ENCODE results near the gene NR6A1.

NR6A1 gene

GRCh38 chr9:124514874-124515273 lies 256.2 kb downstream of the NR6A1 start:
- DNase-seq: no peak

DNA sequence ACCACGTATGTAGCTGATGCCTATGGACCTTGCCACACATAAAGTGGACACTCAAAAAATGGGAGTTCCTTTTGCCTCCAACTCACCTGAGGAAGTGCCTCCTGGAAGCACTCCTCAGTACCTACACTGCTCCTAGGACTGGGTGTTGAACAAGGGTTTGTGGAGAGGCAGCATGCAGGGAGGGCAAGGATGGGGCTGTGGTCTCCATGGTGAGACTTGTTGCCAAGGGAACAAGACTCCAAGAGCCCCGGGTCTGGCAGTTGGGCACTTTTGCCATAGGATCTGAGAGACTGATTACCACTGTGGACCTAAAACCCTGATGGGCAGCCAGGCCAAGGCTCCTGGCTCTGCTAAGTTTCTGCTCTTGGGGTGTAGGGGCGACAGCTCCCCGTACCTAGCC lies 257.0 kb downstream of the NR6A1 start:
- no peak for DNase-seq

- no peak for DNase-seq
These were observed 257.6 kb downstream of the NR6A1 start for GRCh38 chr9:124513376-124513994.

DNA sequence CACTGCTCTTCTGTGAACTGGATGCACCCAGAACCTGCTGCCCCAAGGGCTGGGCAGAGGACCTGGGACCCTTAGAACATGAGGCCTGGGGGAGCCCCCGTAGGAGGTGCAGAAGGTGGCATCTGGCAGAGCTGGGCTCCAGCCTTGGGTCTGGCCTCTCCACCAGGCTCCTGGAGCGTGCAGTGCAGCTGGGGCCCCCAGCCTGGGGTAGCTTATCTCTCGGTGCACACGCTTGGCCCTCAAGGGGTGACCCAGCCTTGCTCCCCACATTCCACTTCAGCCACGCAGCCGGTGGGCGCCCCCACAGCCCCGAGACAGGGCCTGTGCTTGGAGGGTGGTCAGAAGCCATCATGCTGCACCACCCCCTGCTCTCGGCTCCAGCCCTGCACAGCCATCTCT lies 258.3 kb downstream of the NR6A1 start:
- DNase-seq: no peak

DNA sequence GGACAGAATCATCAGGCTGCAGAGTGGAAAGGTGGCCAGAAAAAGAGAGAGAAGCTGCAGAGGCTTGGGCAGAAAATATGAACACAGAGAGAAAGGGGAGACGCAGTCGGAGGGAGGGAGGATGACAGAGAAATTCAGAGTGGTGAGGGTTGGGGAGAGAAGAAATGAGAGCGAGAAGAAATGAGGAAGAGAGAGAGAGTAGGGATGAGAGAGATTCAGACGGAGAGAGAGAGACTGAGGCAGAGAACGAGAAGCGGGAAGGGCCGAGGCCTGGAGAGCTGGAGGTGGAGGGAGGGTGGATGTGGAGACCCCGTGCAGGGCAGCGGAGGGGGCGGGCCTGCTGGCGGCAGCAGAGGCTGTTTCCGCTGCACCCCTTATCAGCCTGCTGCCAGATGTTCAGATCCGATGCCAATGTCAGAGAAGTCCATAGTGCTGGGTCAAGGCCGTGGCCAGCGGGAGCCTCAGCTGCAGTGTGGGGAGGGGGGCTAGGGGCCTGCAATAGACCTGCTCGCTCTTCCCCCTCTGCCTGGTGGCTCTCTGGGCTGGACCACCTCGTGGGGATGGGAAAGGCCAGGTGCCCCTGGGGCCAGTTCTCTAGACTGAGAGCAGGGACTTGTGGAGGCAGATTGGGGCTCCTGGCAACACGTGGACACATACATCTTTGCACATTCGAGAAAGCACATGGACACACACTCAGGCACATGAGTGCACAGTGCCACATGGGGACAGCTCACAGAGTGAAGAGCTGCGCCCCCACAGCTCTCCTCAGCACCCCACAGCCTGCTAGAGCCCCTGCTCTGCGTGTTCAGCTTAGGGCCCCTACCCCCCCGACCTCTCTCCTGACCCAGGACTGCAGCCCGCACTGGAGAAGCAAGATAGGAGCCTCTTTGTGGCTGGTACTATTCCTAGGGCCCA lies 259.0 kb downstream of the NR6A1 start:
- DNase-seq: no peak

DNA sequence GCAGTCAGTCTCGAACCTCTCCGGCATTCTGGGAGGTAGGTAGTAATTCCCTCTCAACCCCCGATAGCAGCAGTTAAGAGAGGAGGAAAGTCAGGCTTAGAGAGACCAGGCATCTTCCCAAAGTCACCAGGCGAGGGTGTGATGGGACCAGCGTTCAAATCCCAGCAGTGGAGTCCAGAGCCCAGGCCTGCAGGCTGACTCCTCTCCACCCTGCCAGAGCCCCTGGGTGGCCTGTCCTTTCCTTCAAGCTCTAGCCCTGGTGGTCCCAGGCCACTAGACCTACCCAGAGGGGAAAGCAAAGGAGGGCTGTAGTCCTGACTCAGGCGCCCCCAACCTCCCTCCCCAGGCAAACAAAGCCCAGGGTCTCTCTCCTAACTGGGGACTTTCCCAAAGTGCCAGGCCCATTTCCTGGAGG lies 259.7 kb downstream of the NR6A1 start:
- no peak for DNase-seq

DNA sequence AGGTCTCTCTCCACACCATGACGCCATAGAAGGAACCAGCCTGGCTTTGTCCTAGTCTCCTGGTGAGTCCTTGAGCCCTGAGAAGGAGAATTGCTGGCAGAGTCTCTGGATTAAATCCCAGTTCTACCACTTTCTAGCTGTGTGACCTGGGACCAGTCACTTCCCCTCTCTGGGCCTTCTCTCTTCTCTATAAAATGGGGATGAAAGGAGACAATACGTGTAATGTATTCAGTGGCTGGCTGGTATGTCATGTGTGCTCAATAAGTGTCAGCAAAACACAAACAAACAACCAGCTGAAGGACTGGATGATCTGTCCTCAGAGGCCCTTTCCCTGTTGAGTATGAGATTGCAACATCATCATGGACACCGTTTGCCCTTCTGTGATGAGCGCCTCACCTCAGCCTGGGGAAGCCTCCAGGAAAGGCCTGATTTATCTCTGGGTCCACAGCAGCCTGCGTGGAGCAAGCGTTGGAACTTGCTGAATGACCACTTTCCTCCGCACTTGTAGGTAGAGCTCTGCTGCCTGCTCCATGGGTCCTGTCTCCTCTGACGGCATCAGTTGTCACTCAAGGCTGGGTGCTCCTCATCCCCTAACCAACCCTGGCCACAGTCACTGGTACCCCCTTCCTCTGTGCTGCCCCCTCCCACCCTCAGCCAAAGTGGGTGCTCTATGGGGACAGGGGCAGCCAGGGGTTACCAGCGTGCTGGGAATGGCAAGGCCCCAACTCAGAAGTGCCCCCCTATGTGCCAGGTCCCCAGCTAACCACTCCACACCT lies 260.3 kb downstream of the NR6A1 start:
- no peak for DNase-seq

DNA sequence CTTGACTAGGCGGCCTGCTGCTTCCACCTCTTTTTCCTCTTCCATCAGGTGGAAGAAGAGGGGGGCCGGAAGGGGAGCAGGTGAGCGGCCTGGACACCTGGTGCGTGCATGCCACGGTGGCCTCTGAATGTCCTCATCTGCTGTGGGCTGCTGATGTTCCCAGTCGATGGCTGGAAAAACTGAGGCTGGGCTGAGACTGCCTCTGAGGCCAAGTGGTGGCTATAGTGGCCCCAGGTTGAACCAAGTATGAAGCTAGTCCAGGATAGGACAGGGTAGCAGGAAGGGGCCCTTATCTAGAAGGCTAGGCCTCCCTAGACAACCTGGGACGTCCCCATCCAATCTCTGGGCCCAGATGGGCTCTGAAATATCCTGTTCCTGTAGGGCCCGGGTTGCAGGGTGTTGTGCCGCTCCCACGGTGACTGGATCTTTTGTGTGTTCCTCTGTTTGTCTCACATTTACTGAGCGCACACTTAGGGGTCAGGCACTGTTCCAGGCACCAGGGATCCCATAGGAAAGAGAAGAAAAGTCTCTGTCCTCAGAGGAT lies 263.2 kb downstream of the NR6A1 start:
- no peak for DNase-seq

- no peak for DNase-seq
These were observed 263.9 kb downstream of the NR6A1 start, which contains the start of gene NR5A1 for GRCh38 chr9:124506931-124507879. TSS of gene NR5A1 (minus strand) at chr9:124507399. CDS start at chr9:124503395, 4,004 bp downstream.

GRCh38 chr9:124506433-124506832 lies 264.7 kb downstream of the NR6A1 start:
- no peak for DNase-seq

GRCh38 chr9:124505901-124506346 lies 265.2 kb downstream of the NR6A1 start:
- DNase-seq: no peak

DNA sequence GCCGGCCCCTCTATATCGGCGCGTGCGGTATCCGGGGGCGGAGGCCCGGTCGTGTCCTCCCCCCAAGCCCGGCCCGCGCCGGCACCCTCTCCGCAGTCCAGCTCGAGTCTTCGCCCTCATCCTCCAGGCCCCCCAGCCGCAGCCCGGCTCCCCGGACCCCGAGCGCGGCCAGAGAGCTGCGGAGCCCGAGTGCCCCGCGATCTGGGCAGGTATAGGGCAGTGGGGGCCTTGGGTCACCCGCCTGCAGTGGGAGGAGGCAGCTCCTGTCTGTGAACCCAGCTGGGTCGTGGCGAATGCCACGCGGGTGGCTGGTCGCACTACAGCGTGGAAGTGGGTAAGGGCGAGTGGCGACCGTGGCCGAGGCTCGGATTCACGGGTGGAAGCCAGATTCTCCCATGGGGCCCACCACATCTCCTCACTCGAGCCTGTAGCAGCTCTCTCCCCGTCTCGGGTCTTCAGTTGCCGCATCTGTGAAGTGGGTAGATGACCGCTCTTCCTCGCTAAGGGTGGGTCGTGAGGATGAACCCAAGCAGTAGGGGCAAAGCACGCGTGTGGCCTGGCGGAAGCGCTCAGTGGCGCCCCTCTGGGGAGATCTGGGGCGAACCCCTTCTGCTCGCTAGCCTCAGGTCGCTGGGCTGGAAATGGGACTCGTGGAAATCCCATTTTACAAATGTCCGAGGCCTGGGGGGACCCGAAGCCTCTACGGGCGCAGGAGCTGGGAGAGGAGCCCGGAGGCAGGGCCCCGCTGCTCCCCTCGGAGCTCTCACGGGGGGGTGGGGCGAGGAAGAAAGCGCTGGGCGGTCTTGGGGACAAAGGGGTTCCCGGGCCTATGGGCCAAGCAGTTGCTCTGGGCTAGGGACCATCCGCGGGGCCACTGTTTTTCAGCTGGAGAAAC lies 265.9 kb downstream of the NR6A1 start:
- no peak for DNase-seq

GRCh38 chr9:124504530-124505005 lies 266.5 kb downstream of the NR6A1 start:
- DNase-seq: no peak

DNA sequence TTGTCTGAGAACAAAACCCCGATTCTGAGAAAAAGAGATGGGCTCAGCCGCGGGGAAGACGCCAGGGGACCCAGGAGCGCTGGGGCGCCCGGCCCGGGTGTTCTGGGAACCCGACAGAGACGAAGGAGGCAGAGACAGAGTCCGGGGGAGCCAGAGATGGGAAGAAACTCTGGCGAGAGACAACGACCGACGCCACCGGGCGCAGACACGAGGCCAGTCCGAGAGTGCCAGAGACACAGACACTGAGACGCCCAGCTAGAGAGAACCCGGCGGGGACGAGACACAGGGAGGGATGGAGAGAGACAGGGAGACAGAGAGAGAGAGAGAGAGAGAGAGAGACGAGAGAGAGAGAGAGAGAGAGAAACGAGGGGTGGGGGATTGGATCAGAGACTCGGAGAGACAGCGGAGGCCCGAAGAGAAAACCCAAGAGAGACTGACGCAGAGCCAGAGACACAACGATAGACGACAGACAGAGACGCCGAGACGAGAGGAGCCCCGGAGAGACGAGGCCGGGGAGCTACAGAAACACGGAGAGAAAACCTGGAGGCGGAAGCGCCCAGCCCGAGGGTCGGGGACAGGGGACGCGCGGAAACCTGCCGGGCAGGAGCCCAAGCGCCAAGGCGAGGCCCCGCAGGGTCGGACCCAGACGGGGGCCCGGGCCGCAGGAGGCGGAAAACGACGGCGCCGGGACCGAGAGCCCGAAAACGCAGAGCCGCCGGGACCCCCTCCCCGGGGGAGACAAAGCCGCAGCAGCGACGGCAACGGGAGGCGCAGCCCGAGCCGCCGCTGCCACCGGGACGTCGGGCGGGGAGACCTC lies 267.2 kb downstream of the NR6A1 start:
- DNase-seq: peak; percentile 26

- DNase-seq: peak; percentile 29
These were observed 268.1 kb downstream of the NR6A1 start for GRCh38 chr9:124502711-124503702.

- DNase-seq: peak; percentile 49
These were observed 269.3 kb downstream of the NR6A1 start for GRCh38 chr9:124501771-124502320.

DNA sequence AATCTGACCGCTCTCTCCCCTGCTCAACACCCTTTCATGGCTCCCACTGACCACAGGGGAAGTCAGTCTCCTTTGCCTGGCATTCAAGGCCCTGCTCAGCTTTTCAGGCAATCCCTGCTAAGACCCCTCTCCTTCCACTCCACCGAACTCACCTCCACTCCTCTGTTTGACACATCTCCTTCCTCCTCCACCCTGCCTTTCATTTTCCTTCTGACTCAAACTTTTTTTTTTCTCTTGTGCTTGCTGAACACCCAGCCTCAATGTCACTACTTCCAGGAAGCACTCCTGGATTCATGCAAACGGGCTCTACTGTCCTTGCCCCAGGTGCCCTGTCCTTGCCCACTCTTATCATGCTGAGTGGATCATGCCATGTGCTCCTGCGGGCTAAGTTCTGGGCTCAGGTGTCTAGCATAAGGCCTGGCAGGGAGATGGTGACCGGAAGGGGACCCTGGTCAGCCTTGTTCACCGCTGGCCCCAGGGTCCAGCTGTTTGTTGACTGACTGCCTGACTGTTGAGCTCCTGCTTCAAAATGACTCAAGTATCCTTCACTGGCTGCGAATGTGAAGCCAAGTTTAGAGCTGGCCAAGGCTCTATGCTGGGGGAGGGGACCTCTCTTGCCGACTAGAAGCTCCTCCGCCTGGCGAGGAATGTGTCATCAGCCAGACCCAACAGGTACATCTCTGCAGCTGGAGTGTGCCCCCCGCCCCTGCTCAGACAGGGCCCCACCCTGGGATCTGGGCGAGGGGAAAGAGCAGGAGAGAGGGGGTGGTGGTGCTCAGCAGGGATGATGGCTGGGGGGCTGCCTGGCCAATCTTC lies 270.1 kb downstream of the NR6A1 start:
- no peak for DNase-seq

Measured in NCI-H82 (cell line).